ENCODE measurements around the gene MSI2. TPM values are rescaled to one million over a fixed set of nuclear protein-coding genes. Genes with fewer than 3 reads are reported as not detected.

Gene MSI2
- total and polyA plus RNA-seq, 2 experiments from 2014 or later, result 18.9 to 41.8 TPM

- TF ChIP-seq ZNF462 (CRISPR knock-in tag; IDR thresholded peaks at IDR 0.05), result no peak
- no peak for TF ChIP-seq ETS1 (IDR thresholded peaks at IDR 0.05)
- TF ChIP-seq STAT1 (IDR thresholded peaks at IDR 0.05; ENCODE audit: unreplicated experiment), result no peak
- TF ChIP-seq EZH2phosphoT487 (IDR thresholded peaks at IDR 0.05; ENCODE audit: unreplicated experiment), result no peak
- TF ChIP-seq ZNF331 (CRISPR knock-in tag; IDR thresholded peaks at IDR 0.05; ENCODE audit: low read depth), result no peak
- TF ChIP-seq CREB1 (CRISPR knock-in tag; IDR thresholded peaks at IDR 0.05; ENCODE audit: low read depth), result no peak
- TF ChIP-seq EZH2 (IDR thresholded peaks at IDR 0.05; ENCODE audit: low read depth, unreplicated experiment), result no peak
- TF ChIP-seq ZNF114 (CRISPR knock-in tag; IDR thresholded peaks at IDR 0.05), result no peak
- TF ChIP-seq POLR2AphosphoS5 (IDR thresholded peaks at IDR 0.05; ENCODE audit: low read depth), result no peak
- TF ChIP-seq JUNB (IDR thresholded peaks at IDR 0.05; ENCODE audit: unreplicated experiment), result no peak
- no peak for TF ChIP-seq CTCF (conservative IDR thresholded peaks at IDR 0.05; ENCODE audit: low read depth in 2 of 2)
- no peak for TF ChIP-seq NANOG (IDR thresholded peaks at IDR 0.05; ENCODE audit: borderline replicate concordance)
Measured at GRCh38 chr17:57447990-57448758, 191.9 kb downstream of the MSI2 start (continued).

All from GM23338 (cell line).